Testis (tissue), 2 donors: ENCODE data around the gene UBAC2.

Experiments
- POLR2A ChIP-seq: fragments of 450-650 bp; IDR thresholded peaks from one replicate; pipeline ENCODE4 v1.6.1; 2017; ENCODE audit warnings: antibody characterized with exemption, mild to moderate bottlenecking, moderate library complexity
- TF ChIP-seq, protein P1 (sequence below), 3 experiments: fragments of 450-650 bp in 2 of 3; fragments of 200-600 bp in 1 of 3; sonication (generic) in 1 of 3; IDR thresholded peaks; one replicate each; pipeline ENCODE4 v1.5.1; 2016 to 2019; ENCODE audit warnings: antibody characterized with exemption in 3 of 3, mild to moderate bottlenecking in 2 of 3, moderate library complexity in 1 of 3

DNA sequence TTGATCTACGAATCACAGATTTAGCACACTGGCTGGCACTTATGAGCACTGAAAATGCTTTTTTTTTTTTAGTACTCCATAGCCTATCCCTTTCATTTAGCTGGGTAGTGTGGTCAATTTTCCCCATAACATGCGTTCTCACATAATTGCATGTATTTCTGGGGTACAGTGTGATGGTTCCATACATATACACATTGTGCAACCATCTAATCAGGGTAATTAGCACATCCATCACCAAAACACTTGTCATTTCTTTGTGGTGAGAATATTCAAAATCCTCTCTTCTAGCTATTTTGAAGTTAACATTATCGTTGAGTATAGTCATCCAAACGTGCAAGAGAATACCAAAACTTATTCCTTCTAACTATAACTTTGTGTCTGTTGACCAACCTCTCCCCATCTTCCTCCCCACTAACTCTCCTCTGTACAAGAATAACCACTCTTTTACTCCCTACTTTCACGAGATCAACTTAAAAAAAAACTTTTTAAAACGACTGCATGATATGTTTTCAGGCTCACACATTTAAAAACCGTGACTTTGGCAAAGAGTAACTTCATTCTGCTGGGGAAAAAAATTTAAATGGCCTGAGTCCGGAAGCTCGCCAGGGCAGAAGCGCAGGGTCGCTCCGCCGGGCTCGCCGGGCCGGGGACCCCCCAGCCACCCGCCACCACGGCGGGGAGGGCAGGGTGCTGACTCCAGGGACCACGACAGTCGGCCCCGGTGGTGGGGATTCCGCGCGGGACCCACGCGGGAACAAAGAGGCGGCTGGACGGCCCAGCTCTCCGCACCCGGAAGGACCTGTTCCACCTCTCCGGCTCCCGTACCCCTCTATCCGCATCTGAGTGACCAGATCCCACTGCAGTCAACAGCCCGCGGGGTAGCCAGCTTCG is 868 bp upstream of the UBAC2 start:
- TF ChIP-seq POLR2A, result no peak
- TF ChIP-seq, protein P1, sequence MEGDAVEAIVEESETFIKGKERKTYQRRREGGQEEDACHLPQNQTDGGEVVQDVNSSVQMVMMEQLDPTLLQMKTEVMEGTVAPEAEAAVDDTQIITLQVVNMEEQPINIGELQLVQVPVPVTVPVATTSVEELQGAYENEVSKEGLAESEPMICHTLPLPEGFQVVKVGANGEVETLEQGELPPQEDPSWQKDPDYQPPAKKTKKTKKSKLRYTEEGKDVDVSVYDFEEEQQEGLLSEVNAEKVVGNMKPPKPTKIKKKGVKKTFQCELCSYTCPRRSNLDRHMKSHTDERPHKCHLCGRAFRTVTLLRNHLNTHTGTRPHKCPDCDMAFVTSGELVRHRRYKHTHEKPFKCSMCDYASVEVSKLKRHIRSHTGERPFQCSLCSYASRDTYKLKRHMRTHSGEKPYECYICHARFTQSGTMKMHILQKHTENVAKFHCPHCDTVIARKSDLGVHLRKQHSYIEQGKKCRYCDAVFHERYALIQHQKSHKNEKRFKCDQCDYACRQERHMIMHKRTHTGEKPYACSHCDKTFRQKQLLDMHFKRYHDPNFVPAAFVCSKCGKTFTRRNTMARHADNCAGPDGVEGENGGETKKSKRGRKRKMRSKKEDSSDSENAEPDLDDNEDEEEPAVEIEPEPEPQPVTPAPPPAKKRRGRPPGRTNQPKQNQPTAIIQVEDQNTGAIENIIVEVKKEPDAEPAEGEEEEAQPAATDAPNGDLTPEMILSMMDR (IDR thresholded peaks at IDR 0.05), result no peak
